HepG2 (cell line): ENCODE data around the gene SRSF2. TPM values are rescaled to one million over a fixed set of nuclear protein-coding genes. Genes with fewer than 3 reads are reported as not detected.

Experiments used
- AHR ChIP-seq: IDR thresholded peaks from 2 replicates; pipeline ENCODE4 v1.6.1; 2018; ENCODE audit warnings: missing genetic modification reagents, missing compliant biosample characterization
- CBX2 ChIP-seq, 2 experiments: fragments of 200-600 bp in 1 of 2; sonication (generic); formaldehyde crosslinking in 1 of 2; IDR thresholded peaks; 2 replicates each; pipeline versions ENCODE4 v1.7.0 to v1.8.1; 2018 to 2022; ENCODE audit warnings: low read depth in 2 of 2, low read length in 1 of 2, mild to moderate bottlenecking in 1 of 2, missing genetic modification reagents in 1 of 2
- CEBPZ ChIP-seq: IDR thresholded peaks from 2 replicates; pipeline ENCODE4 v1.6.1; 2012; ENCODE audit warnings: low read length, improper control_type of control experiment
- ESRRA ChIP-seq: sonication (generic); formaldehyde crosslinking; IDR thresholded peaks from 2 replicates; pipeline ENCODE4 v1.5.1; 2020; ENCODE audit warnings: mild to moderate bottlenecking, low read depth, missing genetic modification reagents
- FLYWCH1 ChIP-seq: sonication (generic); formaldehyde crosslinking; IDR thresholded peaks from 2 replicates; pipeline ENCODE4 v1.8.1; 2023; ENCODE audit warnings: mild to moderate bottlenecking, missing genetic modification reagents
- HIVEP1 ChIP-seq: sonication (generic); formaldehyde crosslinking; IDR thresholded peaks from 2 replicates; pipeline ENCODE4 v1.4.0; 2020; ENCODE audit warnings: mild to moderate bottlenecking, missing genetic modification reagents
- HNRNPUL1 ChIP-seq: fragments of 200-400 bp; formaldehyde crosslinking; IDR thresholded peaks from 2 replicates; pipeline ENCODE4 v1.6.1; 2017; ENCODE audit warnings: low read depth, mild to moderate bottlenecking, low read length, moderate library complexity
- JDP2 ChIP-seq: sonication (generic); formaldehyde crosslinking; IDR thresholded peaks from 2 replicates; pipeline ENCODE4 v1.8.1; 2022; ENCODE audit warnings: missing genetic modification reagents, borderline replicate concordance
- MAFG ChIP-seq: sonication (generic); formaldehyde crosslinking; IDR thresholded peaks from 2 replicates; pipeline ENCODE4 v1.5.1; 2020; ENCODE audit warnings: mild to moderate bottlenecking, missing genetic modification reagents
- MED13 ChIP-seq: sonication (generic); formaldehyde crosslinking; IDR thresholded peaks from 2 replicates; pipeline ENCODE4 v1.5.0; 2020; ENCODE audit warnings: missing genetic modification reagents
- MTA3 ChIP-seq: sonication (generic); formaldehyde crosslinking; IDR thresholded peaks from 2 replicates; pipeline ENCODE4 v1.4.0; 2020; ENCODE audit warnings: missing genetic modification reagents
- NFAT5 ChIP-seq: sonication (generic); formaldehyde crosslinking; IDR thresholded peaks from 2 replicates; pipeline ENCODE4 v1.4.0; 2020; ENCODE audit warnings: missing genetic modification reagents
- NFATC3 ChIP-seq: sonication (generic); formaldehyde crosslinking; IDR thresholded peaks from 2 replicates; pipeline ENCODE4 v1.5.1; 2020; ENCODE audit warnings: mild to moderate bottlenecking, missing genetic modification reagents
- NR1H2 ChIP-seq: sonication (generic); formaldehyde crosslinking; IDR thresholded peaks from 2 replicates; pipeline ENCODE4 v1.8.1; 2022; ENCODE audit warnings: low read depth, missing genetic modification reagents, borderline replicate concordance
- PHB2 ChIP-seq: fragments of 450-650 bp; IDR thresholded peaks from 2 replicates; pipeline ENCODE4 v1.6.1; 2018; ENCODE audit not compliant: partially characterized antibody
- SRY ChIP-seq: sonication (generic); formaldehyde crosslinking; IDR thresholded peaks from 2 replicates; pipeline ENCODE4 v1.8.0; 2022; ENCODE audit warnings: mild to moderate bottlenecking, missing genetic modification reagents
- TP53 ChIP-seq: sonication (generic); formaldehyde crosslinking; conservative IDR thresholded peaks from 2 replicates; pipeline ENCODE4 v1.4.0; 2020; ENCODE audit warnings: missing genetic modification reagents
- ZNF275 ChIP-seq: sonication (generic); formaldehyde crosslinking; IDR thresholded peaks from 2 replicates; pipeline ENCODE4 v1.8.0; 2022; ENCODE audit warnings: missing genetic modification reagents, mild to moderate bottlenecking, inconsistent platforms, borderline replicate concordance
- ZNF34 ChIP-seq: sonication (generic); formaldehyde crosslinking; IDR thresholded peaks from 2 replicates; pipeline ENCODE4 v1.4.0; 2020; ENCODE audit warnings: mild to moderate bottlenecking, missing genetic modification reagents, borderline replicate concordance
- ZNF44 ChIP-seq: sonication (generic); formaldehyde crosslinking; IDR thresholded peaks from 2 replicates; pipeline ENCODE4 v1.5.1; 2020; ENCODE audit warnings: mild to moderate bottlenecking, missing genetic modification reagents
- ZNF549 ChIP-seq: sonication (generic); formaldehyde crosslinking; IDR thresholded peaks from 2 replicates; pipeline ENCODE4 v1.5.0; 2020; ENCODE audit warnings: missing genetic modification reagents
- polyA plus RNA-seq, 8 experiments: library from polyadenylated mRNA; depleted of rRNA in 3 of 8; stranded (reverse) in 7 of 8; unstranded in 1 of 8; fragments of >200 nt; fragmentation: Illumina TruSeq in 4 of 8; extraction: Trizol in 4 of 8; gene quantifications; 2 replicates each; pipeline versions ENCODE4 v1.2.1 to v1.2.3, GENCODE V29; 2011 to 2016; ENCODE audit warnings: low read depth in 4 of 8, missing spikeins in 1 of 8, mixed read lengths in 1 of 8; ENCODE audit not compliant: insufficient read depth in 1 of 8
- total RNA-seq, 5 experiments: library from RNA; depleted of rRNA; stranded (reverse); fragments of >200 nt; fragmentation: Illumina TruSeq; extraction: Trizol; gene quantifications; 2 replicates each; pipeline ENCODE4 v1.2.3, GENCODE V29; 2016; ENCODE audit warnings: low read depth in 1 of 5

SRSF2 gene
- total and polyA plus RNA-seq, 2 of the 13 experiments (the other 11 are each of a cell fraction or from before 2014, with no cell fraction given) = 306 to 319 TPM

GRCh38 chr17:76736349-76737081 lies 616 bp downstream of the SRSF2 start (continued):
- TF ChIP-seq SRY (CRISPR knock-in tag) (no peak; the same call in 1 of the 2 replicates), ZNF44 (CRISPR knock-in tag) (no peak), NFATC3 (CRISPR knock-in tag) (no peak), JDP2 (CRISPR knock-in tag) (no peak), CBX2 (IDR thresholded peaks at IDR 0.05; ENCODE audit: low read depth, low read length) (no peak), CBX2 (CRISPR knock-in tag; IDR thresholded peaks at IDR 0.05; ENCODE audit: low read depth) (no peak), NR1H2 (CRISPR knock-in tag) (no peak), ZNF549 (CRISPR knock-in tag) (no peak), ZNF34 (CRISPR knock-in tag) (no peak; the same call in 1 of the 2 replicates), CEBPZ (no peak), TP53 (no peak), MAFG (CRISPR knock-in tag) (no peak), HIVEP1 (CRISPR knock-in tag) (no peak), NFAT5 (CRISPR knock-in tag) (no peak), PHB2 (no peak), ZNF275 (CRISPR knock-in tag) (no peak; the same call in 1 of the 2 replicates), MED13 (no peak; the same call in 1 of the 2 replicates), HNRNPUL1 (no peak), ESRRA (no peak), FLYWCH1 (CRISPR knock-in tag) (no peak), AHR (CRISPR knock-in tag) (no peak), MTA3 (CRISPR knock-in tag) (no peak)
